AG10803 (cell line): Measurements from ENCODE around the gene DOK6.
A peak's percentile ranks its signal among the peaks of the same experiment; 100 is the strongest.

ENCODE experiments used
- DNase-seq: peaks from one replicate; pipeline ENCODE4 v3.0.0; 2010; ENCODE audit warnings: low read depth
- H3K4me3 ChIP-seq: 2 replicates; pipeline ENCODE4 v1.5.1; 2011; ENCODE audit warnings: mild to moderate bottlenecking, low read length, control low read depth
- TF ChIP-seq, protein P1 (sequence below): conservative IDR thresholded peaks from 2 replicates; pipeline ENCODE4 v1.5.1; 2011; ENCODE audit warnings: mild to moderate bottlenecking, low read length, control low read depth, inconsistent platforms

The DOK6 gene

DNA sequence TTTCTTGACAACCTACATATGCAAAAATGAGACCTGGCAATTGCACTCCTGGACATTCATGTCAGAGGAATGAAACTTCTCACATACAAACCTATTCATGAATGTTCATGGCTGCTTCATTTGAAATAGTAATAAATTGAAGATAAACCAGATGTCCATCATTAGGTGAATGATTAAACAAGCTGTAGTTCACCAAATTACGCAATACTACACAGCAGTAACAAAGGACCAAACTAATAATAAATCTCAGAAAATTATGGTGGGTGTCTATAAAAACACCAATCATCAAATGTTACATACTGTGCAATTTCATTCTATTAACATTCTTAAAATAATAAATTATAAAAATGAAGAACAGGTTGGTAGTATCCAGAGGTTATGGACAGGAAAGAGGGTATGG lies 13.5 kb downstream of the DOK6 start:
- TF ChIP-seq, protein P1, sequence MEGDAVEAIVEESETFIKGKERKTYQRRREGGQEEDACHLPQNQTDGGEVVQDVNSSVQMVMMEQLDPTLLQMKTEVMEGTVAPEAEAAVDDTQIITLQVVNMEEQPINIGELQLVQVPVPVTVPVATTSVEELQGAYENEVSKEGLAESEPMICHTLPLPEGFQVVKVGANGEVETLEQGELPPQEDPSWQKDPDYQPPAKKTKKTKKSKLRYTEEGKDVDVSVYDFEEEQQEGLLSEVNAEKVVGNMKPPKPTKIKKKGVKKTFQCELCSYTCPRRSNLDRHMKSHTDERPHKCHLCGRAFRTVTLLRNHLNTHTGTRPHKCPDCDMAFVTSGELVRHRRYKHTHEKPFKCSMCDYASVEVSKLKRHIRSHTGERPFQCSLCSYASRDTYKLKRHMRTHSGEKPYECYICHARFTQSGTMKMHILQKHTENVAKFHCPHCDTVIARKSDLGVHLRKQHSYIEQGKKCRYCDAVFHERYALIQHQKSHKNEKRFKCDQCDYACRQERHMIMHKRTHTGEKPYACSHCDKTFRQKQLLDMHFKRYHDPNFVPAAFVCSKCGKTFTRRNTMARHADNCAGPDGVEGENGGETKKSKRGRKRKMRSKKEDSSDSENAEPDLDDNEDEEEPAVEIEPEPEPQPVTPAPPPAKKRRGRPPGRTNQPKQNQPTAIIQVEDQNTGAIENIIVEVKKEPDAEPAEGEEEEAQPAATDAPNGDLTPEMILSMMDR = no peak
- DNase-seq = no peak
- no peak overlapping the region for H3K4me3 ChIP-seq

DNA sequence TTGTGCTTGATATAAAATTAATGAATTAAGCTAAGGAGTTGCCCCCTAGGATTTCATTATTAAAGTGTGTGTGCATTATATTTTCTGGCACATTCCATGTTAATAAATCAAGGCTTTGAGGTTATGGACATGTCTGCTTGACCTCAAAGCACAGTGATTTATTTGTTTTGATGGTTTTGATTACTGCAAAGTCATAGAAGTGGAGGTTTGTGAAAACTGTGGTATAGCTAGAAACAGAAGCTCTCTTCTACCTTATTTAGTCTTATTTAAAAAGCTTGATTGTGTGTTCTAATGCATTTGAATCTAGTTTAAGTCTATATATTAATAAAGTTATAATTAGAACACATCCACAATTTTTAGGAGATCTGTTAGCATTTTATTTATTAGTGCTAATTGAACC lies 32.2 kb downstream of the DOK6 start:
- H3K4me3 ChIP-seq = no peak overlapping the region
- no peak for DNase-seq
- TF ChIP-seq, protein P1 = no peak

DNA sequence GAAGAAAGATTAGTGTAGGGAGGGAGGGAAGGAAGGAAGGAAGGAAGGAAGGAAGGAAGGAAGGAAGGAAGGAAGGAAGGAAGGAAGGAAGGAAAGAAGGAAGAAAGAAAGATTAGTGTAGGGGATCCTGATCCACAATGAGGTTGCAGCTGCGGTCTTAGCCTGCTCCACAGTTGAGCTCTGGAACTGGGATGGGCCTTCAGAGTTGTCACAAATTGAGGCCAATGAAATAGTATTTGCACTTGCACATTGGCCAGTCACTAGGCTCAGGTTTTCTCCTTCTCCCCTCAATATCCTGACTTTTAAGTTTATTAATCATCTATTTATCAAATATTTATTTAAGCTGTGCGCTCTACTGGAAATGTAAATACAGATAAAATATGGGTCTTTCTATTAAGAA lies 34.3 kb downstream of the DOK6 start:
- no peak overlapping the region for H3K4me3 ChIP-seq
- no peak for DNase-seq
- TF ChIP-seq, protein P1 = no peak

DNA sequence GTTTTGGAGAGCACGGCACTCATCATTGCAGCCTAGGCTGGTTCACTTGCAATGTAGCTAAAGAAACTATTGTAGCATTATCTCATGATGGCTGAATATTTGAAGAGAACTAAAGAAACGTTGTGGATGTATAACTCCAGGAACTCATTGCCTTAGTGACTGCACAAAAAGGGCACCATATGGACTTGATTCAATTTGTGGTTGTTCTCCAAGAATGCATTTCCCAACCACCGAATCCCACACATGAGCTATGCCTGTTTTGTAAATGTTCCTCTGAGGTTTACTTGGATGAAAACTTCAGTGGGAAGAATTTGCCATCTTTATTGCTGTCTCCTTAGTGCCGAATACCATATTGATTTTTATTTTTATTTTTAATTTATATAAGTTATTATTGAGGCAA lies 43.5 kb downstream of the DOK6 start:
- TF ChIP-seq, protein P1 = no peak
- DNase-seq = peak; percentile 67

DNA sequence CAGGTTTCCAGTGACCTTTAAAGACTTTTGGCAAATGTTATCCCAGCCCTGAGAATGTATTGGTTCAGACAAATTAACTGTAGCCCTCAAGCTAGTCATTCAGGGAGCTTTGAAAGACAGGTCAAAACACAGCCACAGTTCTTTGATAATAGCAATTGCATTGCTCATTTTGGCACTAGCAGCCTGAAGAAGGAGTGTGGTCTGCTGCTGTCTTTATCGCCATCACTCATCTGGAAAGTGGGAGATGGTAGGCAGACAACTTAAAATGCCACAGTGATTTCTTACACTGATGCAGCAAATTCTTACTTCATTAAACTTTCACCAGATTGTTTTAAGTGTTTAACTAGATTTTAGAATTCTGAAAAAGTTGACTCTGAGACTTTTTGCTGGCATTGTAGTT lies 47.2 kb downstream of the DOK6 start:
- TF ChIP-seq, protein P1 = no peak
- no peak for DNase-seq

More for the DNA sequence above, 43.5 kb downstream of the DOK6 start:
- no peak overlapping the region for H3K4me3 ChIP-seq

DNA sequence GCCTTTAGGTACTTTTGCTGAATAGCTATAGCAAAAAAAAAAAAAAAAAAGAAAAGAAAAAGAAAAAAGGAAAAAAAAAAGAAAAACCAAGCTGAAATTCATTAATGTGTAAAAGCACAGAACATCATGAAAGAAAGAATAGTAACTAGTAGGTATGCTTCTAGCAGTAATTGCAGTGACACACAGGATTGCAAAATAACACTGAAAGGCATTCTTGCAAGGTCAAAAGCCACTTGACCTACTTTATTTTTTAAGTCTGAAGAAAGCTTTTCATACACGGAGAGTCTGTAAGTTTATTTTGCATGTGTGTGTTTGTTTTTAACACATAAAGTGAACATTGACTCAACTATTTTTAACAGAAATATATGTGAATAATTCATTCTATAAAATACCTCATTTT lies 54.4 kb downstream of the DOK6 start:
- no peak overlapping the region for H3K4me3 ChIP-seq
- no peak for DNase-seq
- TF ChIP-seq, protein P1 = no peak

More for the DNA sequence above, 47.2 kb downstream of the DOK6 start:
- no peak overlapping the region for H3K4me3 ChIP-seq

DNA sequence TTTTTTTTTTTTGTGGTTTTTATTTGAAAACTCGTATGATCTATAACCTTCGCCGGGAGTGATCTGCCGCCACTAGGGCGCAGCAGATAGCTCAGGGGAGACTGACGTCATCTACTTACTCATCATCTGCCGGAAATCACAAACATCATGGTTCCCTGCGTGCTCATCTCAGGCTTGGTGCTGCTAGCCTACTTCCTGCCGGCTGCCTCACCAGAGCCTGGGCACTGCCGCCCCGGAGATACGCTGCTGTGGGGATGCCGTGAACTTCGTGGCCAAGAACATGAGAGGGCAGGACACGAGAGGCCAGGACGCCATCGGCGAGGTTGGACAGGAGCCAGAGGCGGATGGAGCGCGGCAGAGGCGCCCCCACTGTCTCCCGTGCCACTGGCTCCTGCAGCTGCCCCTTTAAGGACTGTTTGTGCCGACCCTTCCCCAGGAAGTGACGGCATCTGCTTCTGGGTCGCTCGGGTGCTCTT lies 68.8 kb downstream of the DOK6 start:
- DNase-seq = no peak
- no peak overlapping the region for H3K4me3 ChIP-seq
- TF ChIP-seq, protein P1 = peak; percentile 14; the same call in 1 of the 2 replicates
